Peyer's patch (tissue), 4 donors: Measurements from ENCODE around the gene WNT3A.

Source experiments
- CTCF ChIP-seq, 6 experiments: fragments of 450-650 bp in 4 of 6; fragments of 200-600 bp in 2 of 6; sonication (generic) in 1 of 6; IDR thresholded peaks; one replicate each; pipeline ENCODE4 v1.5.1; 2017 to 2019; ENCODE audit warnings: antibody characterized with exemption in 6 of 6, mild to moderate bottlenecking in 3 of 6, moderate library complexity in 1 of 6
- POLR2A ChIP-seq, 2 donors: fragments of 450-650 bp; IDR thresholded peaks; one replicate each; pipeline ENCODE4 v1.5.1; 2017; ENCODE audit warnings: antibody characterized with exemption in 2 of 2, mild to moderate bottlenecking in 2 of 2, moderate library complexity in 2 of 2

DNA sequence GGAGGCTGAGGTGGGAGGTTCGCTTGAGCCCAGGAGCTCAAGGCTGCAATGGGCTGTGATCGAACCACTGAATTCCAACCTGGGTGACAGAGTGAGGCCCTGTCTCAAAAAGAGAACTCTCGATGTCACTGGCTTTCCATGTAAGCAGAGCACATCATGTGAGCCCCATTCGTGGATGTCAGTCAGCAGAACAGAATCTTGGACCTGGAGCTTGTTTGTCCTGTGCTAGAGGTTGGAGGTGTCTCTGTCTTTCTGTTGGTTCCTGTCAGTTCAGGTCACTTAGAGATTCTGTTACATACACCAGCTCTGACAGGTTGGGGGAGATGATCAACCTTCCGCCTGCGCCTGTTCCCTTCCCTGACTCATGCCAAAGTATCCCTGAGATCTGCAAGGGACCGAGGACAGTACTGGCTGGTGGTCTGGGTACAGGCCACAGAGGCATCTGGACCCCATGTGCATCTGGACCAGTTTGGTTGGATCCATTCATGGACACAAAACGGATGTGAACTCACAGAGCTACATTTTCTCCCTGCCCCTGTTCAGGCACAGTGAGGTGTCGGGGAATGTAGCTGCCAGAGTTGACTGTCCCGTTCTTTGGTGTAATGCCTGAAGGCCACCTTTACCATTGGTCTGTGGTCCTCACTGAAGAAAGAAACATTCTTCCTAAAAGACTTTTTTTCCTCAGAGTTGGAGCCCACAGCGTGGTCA, 85.7 kb downstream of the WNT3A start:
- TF ChIP-seq POLR2A (IDR thresholded peaks at IDR 0.05) (no peak), CTCF (IDR thresholded peaks at IDR 0.05) (no peak)
